Vagina (tissue), 2 donors: Measurements from ENCODE around the gene COX7A2.

Experiments used
- CTCF ChIP-seq, 3 experiments: fragments of 450-650 bp in 2 of 3; fragments of 200-600 bp in 1 of 3; sonication (generic) in 1 of 3; IDR thresholded peaks; one replicate each; pipeline ENCODE4 v1.5.1; 2017 to 2019; ENCODE audit warnings: antibody characterized with exemption in 3 of 3, mild to moderate bottlenecking in 2 of 3, moderate library complexity in 2 of 3
- POLR2AphosphoS5 ChIP-seq, 2 donors: sonication (generic); formaldehyde crosslinking; IDR thresholded peaks; one replicate each; pipeline ENCODE4 v1.9.0; 2017; ENCODE audit warnings: antibody characterized with exemption in 2 of 2, mild to moderate bottlenecking in 2 of 2, low read depth in 1 of 2; ENCODE audit not compliant: insufficient read depth in 1 of 2

GRCh38 chr6:75224303-75224926 is 19.2 kb downstream of the COX7A2 start:
- no peak for TF ChIP-seq POLR2AphosphoS5 (IDR thresholded peaks at IDR 0.05; ENCODE audit: insufficient read depth in 1 of 2, low read depth in 1 of 2)
- no peak for TF ChIP-seq CTCF (IDR thresholded peaks at IDR 0.05)
